ENCODE data around the gene HNRNPA2B1.
"Not testable (repeated sequence)": the region's sequence is repeated elsewhere in the genome, so short reads cannot be mapped to it uniquely, and the experiment has no call there.

HNRNPA2B1 gene

DNA sequence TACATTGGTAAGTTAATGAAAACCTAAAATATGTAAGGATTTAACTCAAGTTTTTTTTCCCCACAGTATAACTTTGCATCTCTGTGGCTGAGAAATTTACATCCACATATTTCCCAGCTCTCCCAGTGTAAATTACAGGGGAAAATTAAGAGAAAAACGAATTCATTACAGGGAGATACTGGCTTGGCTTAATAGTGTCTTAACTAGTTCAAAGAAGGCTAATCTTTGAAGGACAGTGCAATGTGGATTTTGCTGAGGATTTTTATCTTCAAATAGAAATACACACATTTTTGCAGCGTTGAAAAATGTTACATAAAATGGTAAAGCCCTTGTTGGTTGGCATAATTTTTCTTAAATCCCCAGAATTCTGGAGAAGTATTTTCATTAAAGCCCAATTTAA is 2.5 kb upstream of the HNRNPA2B1 start:
- Histone ChIP-seq H2AFZ (ENCODE audit: low read depth, low read length) (no peak overlapping the region), H3K9me3 (ENCODE audit: low read length) (no peaks in the 10 kb centered on the region), H3K27me3 (ENCODE audit: insufficient read depth, low read length) (no peaks in the 10 kb centered on the region), H3K36me3 (ENCODE audit: insufficient read depth, low read length) (peaks cover 49% of the 10 kb centered on the region), H3K4me1 (ENCODE audit: insufficient read depth, low read length) (peaks cover 23% of the 10 kb centered on the region), H3K4me3 (ENCODE audit: low read length) (peak overlapping the region; percentile 90)

DNA sequence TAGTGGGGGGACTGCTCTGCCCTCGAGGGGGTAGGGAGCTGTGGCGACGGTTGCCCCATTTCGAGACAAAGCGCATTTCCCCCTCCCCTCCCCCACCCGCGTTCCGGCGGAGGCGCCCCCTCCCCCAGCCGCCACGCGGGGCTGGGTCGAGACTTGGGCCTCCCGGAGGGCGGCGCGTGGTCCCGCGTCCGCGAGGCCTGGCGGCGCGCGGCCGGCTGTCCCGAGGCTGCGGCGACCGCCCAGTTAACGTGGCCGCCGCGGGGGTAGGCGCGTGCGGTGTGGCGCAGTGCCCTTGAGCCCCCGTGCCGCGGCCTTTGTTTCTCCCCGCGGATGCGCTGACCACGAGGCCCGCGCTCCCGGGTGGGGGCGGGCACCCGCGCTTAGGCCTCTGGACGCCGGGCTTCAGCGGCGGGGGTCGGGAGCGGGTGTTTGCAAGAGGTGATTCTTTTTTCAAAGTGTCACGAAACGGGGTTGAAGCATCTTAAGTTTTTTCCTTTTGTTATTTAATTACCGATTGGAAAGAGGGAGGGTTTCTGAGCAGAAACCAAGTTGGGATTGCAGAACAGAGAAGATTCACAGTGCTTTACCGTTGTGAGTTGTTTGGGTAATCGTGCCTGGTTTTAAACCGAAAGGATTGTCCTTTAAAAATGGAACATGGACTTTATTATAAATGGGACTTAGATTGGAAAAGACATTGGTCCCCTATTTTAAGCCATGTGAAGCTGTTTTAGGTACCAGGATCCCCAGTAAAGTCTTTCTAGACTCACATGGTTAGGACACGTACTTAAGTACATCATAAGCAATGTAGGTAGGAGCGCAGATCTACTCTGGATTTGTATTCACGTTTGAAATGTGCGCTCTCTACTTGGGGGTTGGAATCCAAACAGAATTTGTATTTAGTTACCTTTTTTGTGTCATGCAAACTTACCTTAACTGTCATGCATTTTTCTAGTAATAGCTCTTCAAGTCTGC is 1.8 kb upstream of the HNRNPA2B1 start:
- peaks cover 27% of the 10 kb centered on the region for H3K4me1 ChIP-seq (ENCODE audit: insufficient read depth, low read length)
- H3K36me3 ChIP-seq (ENCODE audit: insufficient read depth, low read length) = peaks cover 47% of the 10 kb centered on the region
- H3K9me3 ChIP-seq (ENCODE audit: low read length) = no peaks in the 10 kb centered on the region
- no peak overlapping the region for H2AFZ ChIP-seq (ENCODE audit: low read depth, low read length)
- no peaks in the 10 kb centered on the region for H3K27me3 ChIP-seq (ENCODE audit: insufficient read depth, low read length)
- peak overlapping the region; percentile 90 for H3K4me3 ChIP-seq (ENCODE audit: low read length)

- Histone ChIP-seq H3K36me3 (ENCODE audit: insufficient read depth, low read length) (peaks cover 47% of the 10 kb centered on the region), H3K4me1 (ENCODE audit: insufficient read depth, low read length) (peaks cover 36% of the 10 kb centered on the region), H3K4me3 (ENCODE audit: low read length) (peak within 1 kb of the TSS; percentile 90), H3K9me3 (ENCODE audit: low read length) (no peaks in the 10 kb centered on the region), H3K27me3 (ENCODE audit: insufficient read depth, low read length) (no peaks in the 10 kb centered on the region), H2AFZ (ENCODE audit: low read depth, low read length) (peak within 1 kb of the TSS; percentile 70)
Measured at GRCh38 chr7:26201247-26202018, 887 bp upstream of the HNRNPA2B1 start, which contains the start of gene CBX3. Gene CBX3, plus strand, starts transcription at chr7:26201745. Its CDS starts 1,254 bp downstream, at chr7:26202999.

- Histone ChIP-seq H3K27me3 (ENCODE audit: insufficient read depth, low read length) (no peaks in the 10 kb centered on the region), H2AFZ (ENCODE audit: low read depth, low read length) (no peak overlapping the region), H3K9me3 (ENCODE audit: low read length) (no peaks in the 10 kb centered on the region), H3K4me3 (ENCODE audit: low read length) (peak overlapping the region; percentile 90), H3K4me1 (ENCODE audit: insufficient read depth, low read length) (peaks cover 43% of the 10 kb centered on the region), H3K36me3 (ENCODE audit: insufficient read depth, low read length) (peaks cover 50% of the 10 kb centered on the region)
Measured at GRCh38 chr7:26200038-26200443, 505 bp downstream of the HNRNPA2B1 start.

GRCh38 chr7:26199301-26200037 is 1.1 kb downstream of the HNRNPA2B1 start:
- Histone ChIP-seq H3K36me3 (ENCODE audit: insufficient read depth, low read length) (peaks cover 54% of the 10 kb centered on the region), H3K4me3 (ENCODE audit: low read length) (peak overlapping the region; percentile 90), H3K27me3 (ENCODE audit: insufficient read depth, low read length) (no peaks in the 10 kb centered on the region), H2AFZ (ENCODE audit: low read depth, low read length) (no peak overlapping the region), H3K4me1 (ENCODE audit: insufficient read depth, low read length) (peaks cover 40% of the 10 kb centered on the region), H3K9me3 (ENCODE audit: low read length) (no peaks in the 10 kb centered on the region)

DNA sequence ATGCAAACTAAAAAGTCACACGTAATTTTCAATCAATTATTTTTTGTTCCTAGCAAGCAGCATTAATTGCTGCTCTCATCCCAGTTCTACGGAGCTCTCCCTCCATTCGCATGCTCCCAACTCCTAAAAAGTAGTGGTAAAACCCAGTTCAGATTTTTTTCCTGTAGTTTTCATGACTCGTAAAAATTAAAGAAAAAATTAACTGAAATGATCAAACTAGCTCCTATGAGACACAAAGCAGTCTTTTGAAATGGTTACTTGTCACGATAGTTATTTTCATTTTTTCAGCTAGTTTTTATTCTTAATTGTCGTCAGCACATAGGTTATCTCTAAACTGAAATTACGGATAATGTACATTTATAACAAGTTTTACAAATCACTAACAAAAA is 1.8 kb downstream of the HNRNPA2B1 start:
- H3K36me3 ChIP-seq (ENCODE audit: insufficient read depth, low read length) = peaks cover 60% of the 10 kb centered on the region
- peaks cover 33% of the 10 kb centered on the region for H3K4me1 ChIP-seq (ENCODE audit: insufficient read depth, low read length)
- peak overlapping the region; percentile 90 for H3K4me3 ChIP-seq (ENCODE audit: low read length)
- H2AFZ ChIP-seq (ENCODE audit: low read depth, low read length) = no peak overlapping the region
- H3K9me3 ChIP-seq (ENCODE audit: low read length) = no peaks in the 10 kb centered on the region
- H3K27me3 ChIP-seq (ENCODE audit: insufficient read depth, low read length) = no peaks in the 10 kb centered on the region

DNA sequence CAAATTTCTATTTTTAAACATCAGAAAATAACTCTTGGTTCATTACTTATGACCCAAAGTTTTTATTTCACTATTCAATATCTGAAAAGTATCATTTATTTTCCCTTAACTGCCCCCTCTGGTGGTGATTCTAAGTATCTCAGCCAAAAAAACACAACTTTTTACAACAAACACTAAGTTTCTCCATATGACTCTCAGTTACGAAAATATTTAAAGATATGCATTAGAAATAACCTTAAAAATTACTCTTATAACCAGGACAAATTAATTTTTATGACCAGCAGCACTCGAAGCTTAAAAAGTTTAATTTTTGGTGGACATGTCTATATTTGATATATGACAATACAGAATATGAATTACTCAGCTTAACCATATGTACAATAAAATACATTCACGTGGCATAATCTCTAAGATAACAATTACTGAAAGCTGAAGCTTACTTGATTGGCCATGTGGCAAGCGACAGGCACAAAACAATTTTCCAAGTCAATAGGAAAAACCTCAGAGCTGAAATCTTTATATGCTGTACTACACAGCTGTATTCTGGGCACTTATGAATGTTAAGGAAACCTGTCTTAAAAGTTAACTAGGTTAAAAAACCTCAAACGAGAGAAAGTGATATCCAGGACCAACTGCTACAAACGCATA is 2.3 kb downstream of the HNRNPA2B1 start:
- no peaks in the 10 kb centered on the region for H3K27me3 ChIP-seq (ENCODE audit: insufficient read depth, low read length)
- H3K4me1 ChIP-seq (ENCODE audit: insufficient read depth, low read length) = peaks cover 28% of the 10 kb centered on the region
- no peaks in the 10 kb centered on the region for H3K9me3 ChIP-seq (ENCODE audit: low read length)
- H3K36me3 ChIP-seq (ENCODE audit: insufficient read depth, low read length) = peaks cover 60% of the 10 kb centered on the region
- H2AFZ ChIP-seq (ENCODE audit: low read depth, low read length) = no peak overlapping the region
- peak overlapping the region; percentile 90 for H3K4me3 ChIP-seq (ENCODE audit: low read length)

DNA sequence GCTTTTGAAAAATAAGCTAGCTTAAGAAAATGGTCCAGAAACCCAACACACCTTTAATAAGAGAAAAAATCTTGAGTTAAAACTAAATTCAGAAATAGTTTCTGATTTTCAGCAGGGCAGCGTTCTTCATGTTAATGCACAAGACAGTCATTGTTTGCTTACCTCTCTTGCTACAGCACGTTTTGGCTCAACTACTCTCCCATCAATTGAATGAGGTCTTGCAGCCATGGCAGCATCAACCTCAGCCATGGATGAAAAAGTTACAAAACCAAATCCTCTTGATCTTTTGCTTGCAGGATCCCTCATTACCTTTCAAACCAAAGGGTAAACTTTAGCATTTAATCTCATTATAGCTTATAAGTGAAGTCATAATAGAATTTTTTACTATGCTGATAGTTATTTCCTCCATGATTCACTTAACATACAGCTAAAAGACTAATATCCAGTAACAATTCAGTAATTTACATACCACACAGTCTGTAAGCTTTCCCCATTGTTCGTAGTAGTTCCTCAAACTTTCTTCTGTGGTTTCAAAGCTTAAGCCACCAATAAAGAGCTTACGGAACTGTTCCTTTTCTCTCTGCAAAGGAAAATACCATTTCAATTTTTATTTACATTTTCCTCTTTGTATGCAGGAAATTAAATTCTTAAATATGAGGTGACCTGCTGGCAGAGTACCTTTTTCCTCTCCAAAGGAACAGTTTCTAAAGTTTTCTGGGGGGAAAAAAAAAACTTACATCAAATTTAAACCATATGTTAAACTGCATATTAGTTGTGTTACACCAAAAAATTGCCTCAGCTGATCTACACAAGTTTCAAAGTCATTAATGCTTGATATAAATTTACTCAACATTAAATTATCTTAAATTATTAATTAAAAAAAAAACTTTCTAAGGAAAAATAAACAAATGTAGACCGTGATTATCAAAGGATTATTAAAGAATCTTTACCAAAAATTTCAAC is 3.1 kb downstream of the HNRNPA2B1 start:
- H3K27me3 ChIP-seq (ENCODE audit: insufficient read depth, low read length) = no peaks in the 10 kb centered on the region
- peaks cover 66% of the 10 kb centered on the region for H3K36me3 ChIP-seq (ENCODE audit: insufficient read depth, low read length)
- peak overlapping the region; percentile 90 for H3K4me3 ChIP-seq (ENCODE audit: low read length)
- H2AFZ ChIP-seq (ENCODE audit: low read depth, low read length) = no peak overlapping the region
- peaks cover 24% of the 10 kb centered on the region for H3K4me1 ChIP-seq (ENCODE audit: insufficient read depth, low read length)
- no peaks in the 10 kb centered on the region for H3K9me3 ChIP-seq (ENCODE audit: low read length)

DNA sequence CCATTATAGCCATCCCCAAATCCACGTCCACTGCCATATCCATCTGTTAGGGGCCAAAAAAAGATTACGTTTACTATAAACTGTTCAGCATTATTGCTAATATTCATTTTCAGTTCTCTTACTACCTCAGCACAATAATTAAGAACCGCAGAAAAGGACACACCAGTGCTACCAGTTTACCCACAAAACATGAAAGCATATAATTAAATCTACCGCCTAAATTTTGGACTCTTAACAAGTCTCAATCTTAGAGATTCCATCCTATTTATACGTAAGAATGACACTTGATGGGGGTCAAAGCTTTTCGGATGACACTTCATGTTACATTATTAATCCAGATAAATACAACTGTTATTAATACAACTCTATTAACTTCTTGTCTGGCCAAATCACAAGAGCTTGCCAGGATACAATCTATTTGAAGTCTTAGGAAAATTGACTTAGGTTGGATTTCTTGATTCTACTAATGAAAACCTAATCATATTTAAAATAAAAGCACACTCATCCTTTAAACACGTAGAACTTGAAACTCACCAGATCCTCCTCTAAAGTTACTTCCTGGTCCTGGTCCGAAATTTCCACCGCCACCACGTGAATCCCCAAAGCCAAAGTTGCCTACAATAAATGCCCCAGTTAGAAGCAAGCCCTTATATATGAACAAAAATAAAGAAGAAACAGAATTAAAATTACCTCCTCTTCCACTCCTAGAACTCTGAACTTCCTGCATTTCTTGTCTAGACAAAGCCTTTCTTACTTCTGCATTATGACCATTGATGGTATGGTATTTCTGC is 4.5 kb downstream of the HNRNPA2B1 start:
- Histone ChIP-seq H3K27me3 (ENCODE audit: insufficient read depth, low read length) (no peaks in the 10 kb centered on the region), H3K9me3 (ENCODE audit: low read length) (no peaks in the 10 kb centered on the region), H2AFZ (ENCODE audit: low read depth, low read length) (no peak overlapping the region), H3K36me3 (ENCODE audit: insufficient read depth, low read length) (peaks cover 80% of the 10 kb centered on the region), H3K4me1 (ENCODE audit: insufficient read depth, low read length) (peaks cover 24% of the 10 kb centered on the region), H3K4me3 (ENCODE audit: low read length) (peak overlapping the region; percentile 90)

DNA sequence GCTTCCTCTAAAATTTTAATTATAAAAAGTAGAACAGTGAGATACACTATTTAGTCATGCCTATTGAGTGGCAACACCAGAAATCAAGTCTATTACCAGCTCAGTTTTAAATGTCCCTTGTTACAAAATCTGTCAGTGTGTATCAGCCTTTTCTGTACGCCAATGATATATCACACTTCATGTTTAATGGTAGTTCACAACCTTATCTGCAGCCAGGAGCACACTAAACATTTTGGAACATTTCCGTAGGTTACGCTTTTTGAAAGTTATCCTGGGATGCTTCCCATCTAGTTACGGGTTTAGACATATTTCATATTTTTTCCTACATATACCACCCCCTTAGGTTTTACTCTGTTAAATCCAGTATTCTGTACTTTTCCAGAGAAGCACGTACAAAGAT is 5.4 kb downstream of the HNRNPA2B1 start:
- Histone ChIP-seq H2AFZ (ENCODE audit: low read depth, low read length) (no peak overlapping the region), H3K4me1 (ENCODE audit: insufficient read depth, low read length) (peaks cover 24% of the 10 kb centered on the region), H3K27me3 (ENCODE audit: insufficient read depth, low read length) (no peaks in the 10 kb centered on the region), H3K4me3 (ENCODE audit: low read length) (no peak overlapping the region), H3K36me3 (ENCODE audit: insufficient read depth, low read length) (peaks cover 88% of the 10 kb centered on the region), H3K9me3 (ENCODE audit: low read length) (no peaks in the 10 kb centered on the region)

GRCh38 chr7:26194764-26195163 is 5.8 kb downstream of the HNRNPA2B1 start:
- not testable (repeated sequence) for H3K9me3 ChIP-seq (ENCODE audit: low read length); H3K4me3 ChIP-seq (ENCODE audit: low read length); H3K27me3 ChIP-seq (ENCODE audit: insufficient read depth, low read length); H2AFZ ChIP-seq (ENCODE audit: low read depth, low read length)
- H3K36me3 ChIP-seq (ENCODE audit: insufficient read depth, low read length) = peaks cover 92% of the 10 kb centered on the region
- peaks cover 24% of the 10 kb centered on the region for H3K4me1 ChIP-seq (ENCODE audit: insufficient read depth, low read length)
